HepG2 (cell line): ENCODE measurements around the gene RIPPLY2. TPM values are rescaled to one million over a fixed set of nuclear protein-coding genes. Genes with fewer than 3 reads are reported as not detected.
A peak's percentile ranks its signal among the peaks of the same experiment; 100 is the strongest.

ENCODE experiments used
- FUBP1 ChIP-seq: sonication (generic); formaldehyde crosslinking; IDR thresholded peaks from 2 replicates; pipeline ENCODE4 v1.5.1; 2020; ENCODE audit warnings: missing genetic modification reagents, mild to moderate bottlenecking, borderline replicate concordance
- GZF1 ChIP-seq: sonication (generic); formaldehyde crosslinking; IDR thresholded peaks from 2 replicates; pipeline ENCODE4 v1.5.1; 2020; ENCODE audit warnings: mild to moderate bottlenecking, missing genetic modification reagents
- HOMEZ ChIP-seq: IDR thresholded peaks from 2 replicates; pipeline ENCODE4 v1.6.1; 2016; ENCODE audit warnings: low read depth
- MATR3 ChIP-seq: sonication (generic); formaldehyde crosslinking; IDR thresholded peaks from 2 replicates; pipeline ENCODE4 v1.4.0; 2020; ENCODE audit warnings: missing genetic modification reagents
- PAF1 ChIP-seq: IDR thresholded peaks from 2 replicates; pipeline ENCODE4 v1.6.1; 2016; ENCODE audit warnings: missing genetic modification reagents, missing compliant biosample characterization
- POLR2A ChIP-seq, 2 experiments: IDR thresholded peaks; 2 replicates each; pipeline ENCODE4 v1.6.1; 2011; ENCODE audit warnings: low read depth in 2 of 2, low read length in 2 of 2, mild to moderate bottlenecking in 1 of 2, moderate library complexity in 1 of 2; ENCODE audit not compliant: insufficient read depth in 1 of 2
- PRMT3 ChIP-seq: sonication (generic); formaldehyde crosslinking; IDR thresholded peaks from 2 replicates; pipeline ENCODE4 v1.8.1; 2022; ENCODE audit warnings: low read depth, mild to moderate bottlenecking, moderate library complexity, missing genetic modification reagents, borderline replicate concordance
- PTBP1 ChIP-seq: fragments of 200-400 bp; formaldehyde crosslinking; IDR thresholded peaks from 2 replicates; pipeline ENCODE4 v1.6.1; 2018; ENCODE audit warnings: low read length, low read depth; ENCODE audit not compliant: poor library complexity, severe bottlenecking
- REL ChIP-seq: sonication (generic); formaldehyde crosslinking; conservative IDR thresholded peaks from 2 replicates; pipeline ENCODE4 v1.8.0; 2022; ENCODE audit warnings: mild to moderate bottlenecking, missing genetic modification reagents, moderate library complexity
- SETDB1 ChIP-seq: sonication (generic); formaldehyde crosslinking; IDR thresholded peaks from 2 replicates; pipeline ENCODE4 v1.5.1; 2020; ENCODE audit warnings: missing genetic modification reagents, mild to moderate bottlenecking, borderline replicate concordance
- SNAI1 ChIP-seq: sonication (generic); formaldehyde crosslinking; IDR thresholded peaks from 2 replicates; pipeline ENCODE4 v1.5.0; 2020; ENCODE audit warnings: mild to moderate bottlenecking, missing genetic modification reagents, borderline replicate concordance
- TARDBP ChIP-seq: sonication (generic); formaldehyde crosslinking; IDR thresholded peaks from 2 replicates; pipeline ENCODE4 v1.8.0; 2022; ENCODE audit warnings: mild to moderate bottlenecking, missing genetic modification reagents
- TMF1 ChIP-seq: sonication (generic); formaldehyde crosslinking; IDR thresholded peaks from 2 replicates; pipeline ENCODE4 v1.8.1; 2022; ENCODE audit warnings: low read depth, missing genetic modification reagents
- TOPORS ChIP-seq: sonication (generic); formaldehyde crosslinking; IDR thresholded peaks from 2 replicates; pipeline ENCODE4 v1.8.0; 2023; ENCODE audit warnings: mild to moderate bottlenecking, missing genetic modification reagents
- ZNF124 ChIP-seq: sonication (generic); formaldehyde crosslinking; IDR thresholded peaks from 2 replicates; pipeline ENCODE4 v1.4.0; 2020; ENCODE audit warnings: missing genetic modification reagents
- ZNF235 ChIP-seq: sonication (generic); formaldehyde crosslinking; IDR thresholded peaks from 2 replicates; pipeline ENCODE4 v1.8.1; 2023; ENCODE audit warnings: mild to moderate bottlenecking, missing genetic modification reagents, borderline replicate concordance
- ZNF24 ChIP-seq: fragments of 450-650 bp; IDR thresholded peaks from 2 replicates; pipeline ENCODE4 v1.6.1; 2017; ENCODE audit warnings: antibody characterized with exemption, mild to moderate bottlenecking
- ZNF549 ChIP-seq: sonication (generic); formaldehyde crosslinking; IDR thresholded peaks from 2 replicates; pipeline ENCODE4 v1.5.0; 2020; ENCODE audit warnings: missing genetic modification reagents
- ZNF557 ChIP-seq: sonication (generic); formaldehyde crosslinking; IDR thresholded peaks from 2 replicates; pipeline ENCODE4 v1.4.0; 2020; ENCODE audit warnings: missing genetic modification reagents
- ZNF770 ChIP-seq: sonication (generic); formaldehyde crosslinking; IDR thresholded peaks from 2 replicates; pipeline ENCODE4 v1.5.0; 2020; ENCODE audit warnings: mild to moderate bottlenecking, missing genetic modification reagents
- ZNF773 ChIP-seq: sonication (generic); formaldehyde crosslinking; IDR thresholded peaks from 2 replicates; pipeline ENCODE4 v1.4.0; 2020; ENCODE audit warnings: missing genetic modification reagents, borderline replicate concordance
- ZNF788 ChIP-seq: sonication (generic); formaldehyde crosslinking; IDR thresholded peaks from 2 replicates; pipeline ENCODE4 v1.5.0; 2020; ENCODE audit warnings: mild to moderate bottlenecking, missing genetic modification reagents, borderline replicate concordance
- polyA plus RNA-seq, 8 experiments: library from polyadenylated mRNA; depleted of rRNA in 3 of 8; stranded (reverse) in 7 of 8; unstranded in 1 of 8; fragments of >200 nt; fragmentation: Illumina TruSeq in 4 of 8; extraction: Trizol in 4 of 8; gene quantifications; 2 replicates each; pipeline versions ENCODE4 v1.2.1 to v1.2.3, GENCODE V29; 2011 to 2016; ENCODE audit warnings: low read depth in 4 of 8, missing spikeins in 1 of 8, mixed read lengths in 1 of 8; ENCODE audit not compliant: insufficient read depth in 1 of 8
- total RNA-seq, 5 experiments: library from RNA; depleted of rRNA; stranded (reverse); fragments of >200 nt; fragmentation: Illumina TruSeq; extraction: Trizol; gene quantifications; 2 replicates each; pipeline ENCODE4 v1.2.3, GENCODE V29; 2016; ENCODE audit warnings: low read depth in 1 of 5

Gene RIPPLY2
- total and polyA plus RNA-seq, 2 of the 13 experiments (the other 11 are each of a cell fraction or from before 2014, with no cell fraction given) = not detected

GRCh38 chr6:83859410-83860358 lies 6.5 kb downstream of the RIPPLY2 start, which contains the start of gene CYB5R4 (continued):
- TF ChIP-seq ZNF770 (CRISPR knock-in tag) (no peak), TMF1 (CRISPR knock-in tag) (peak; percentile 72), TARDBP (peak; percentile 40; the same call in 1 of the 2 replicates), MATR3 (CRISPR knock-in tag) (no peak), ZNF557 (CRISPR knock-in tag) (peak; percentile 97), POLR2A (IDR thresholded peaks at IDR 0.05; ENCODE audit: insufficient read depth in 1 of 2, low read depth in 2 of 2, low read length in 2 of 2) (peak; percentile 92 to 93), ZNF235 (CRISPR knock-in tag) (peak; percentile 41; the same call in 1 of the 2 replicates), HOMEZ (CRISPR knock-in tag) (peak; percentile 94), ZNF788 (CRISPR knock-in tag) (peak; percentile 76; the same call in 1 of the 2 replicates), ZNF124 (CRISPR knock-in tag) (peak; percentile 98), PAF1 (CRISPR knock-in tag) (no peak), GZF1 (peak; percentile 61; the same call in 1 of the 2 replicates), REL (CRISPR knock-in tag) (peak; percentile 94; the same call in 1 of the 2 replicates), ZNF24 (no peak), PRMT3 (CRISPR knock-in tag) (peak; percentile 83; the same call in 1 of the 2 replicates), FUBP1 (CRISPR knock-in tag) (no peak), SNAI1 (CRISPR knock-in tag) (no peak), TOPORS (CRISPR knock-in tag) (peak; percentile 98), ZNF549 (no peak), SETDB1 (CRISPR knock-in tag) (no peak), PTBP1 (no peak), ZNF773 (CRISPR knock-in tag) (peak; percentile 98)
